HCT116 (cell line): ENCODE data around the gene TTLL10. TPM values are rescaled to one million over a fixed set of nuclear protein-coding genes. Genes with fewer than 3 reads are reported as not detected.
A peak's percentile ranks its signal among the peaks of the same experiment; 100 is the strongest.

Source experiments
- ATAC-seq: fragments of 200-7000 bp; cut with Tn5 transposase; 2 replicates; pipeline ENCODE4 v1.9.1; 2020; ENCODE audit warnings: mild to moderate bottlenecking, moderate library complexity
- BruUV-seq: library from RNA; stranded (reverse); fragments of 400-500 nt; replicated peaks from 2 replicates; lab custom pipeline; 2021; lab: Mats Ljungman, UMichigan
- CTCF ChIA-PET: fragments of 300-600 bp; sonication (Branson Sonifier 250); formaldehyde crosslinking; loops from one replicate; lab custom pipeline; 2021; ENCODE audit warnings: antibody characterized with exemption; lab: Charles Lee
- POLR2A ChIA-PET: fragments of 300-600, 350-600 bp; sonication (Branson Sonifier 250); formaldehyde crosslinking; loops from one replicate; lab custom pipeline; 2021; ENCODE audit warnings: antibody characterized with exemption; lab: Charles Lee
- RAD21 ChIA-PET, 2 experiments: fragments of 300-600 bp; sonication (Branson Sonifier 250); formaldehyde crosslinking; loops; one replicate each; lab custom pipeline; 2023; ENCODE audit warnings: low total read pairs in 2 of 2; ENCODE audit not compliant: uncharacterized antibody in 2 of 2, unreplicated experiment in 2 of 2, low non-redundant PET in 1 of 2; lab: Charles Lee
- DNase-seq: peaks from one replicate; pipeline ENCODE4 v3.0.0-alpha.2; 2010; ENCODE audit warnings: low read depth, low spot score
- H2AFZ ChIP-seq: fragments of 200-600 bp; shearing (Covaris generic), sonication (generic); 2 replicates; pipeline ENCODE4 v1.6.1; 2017; ENCODE audit warnings: low read depth, mixed run types, mixed read lengths, antibody characterized with exemption, low read length; ENCODE audit not compliant: poor library complexity, severe bottlenecking
- H3K27ac ChIP-seq: 2 replicates; pipeline ENCODE4 v1.5.1; 2012; ENCODE audit warnings: low read depth, low read length
- H3K27me3 ChIP-seq: fragments of 200-600 bp; sonication (generic); 2 replicates; pipeline ENCODE4 v1.6.1; 2016; ENCODE audit warnings: mixed run types, low read length, mixed read lengths; ENCODE audit not compliant: insufficient read depth
- H3K36me3 ChIP-seq, 2 experiments: fragments of 200-500 bp in 1 of 2; fragments of 200-600 bp in 1 of 2; sonication (Bioruptor generic) in 1 of 2; sonication (generic) in 1 of 2; 2 replicates each; pipeline versions ENCODE4 v1.5.1 to v1.6.1; 2014 to 2016; ENCODE audit warnings: low read length in 2 of 2, inconsistent platforms in 1 of 2, mixed read lengths in 1 of 2, mixed run types in 1 of 2; ENCODE audit not compliant: insufficient read depth in 2 of 2, control insufficient read depth in 1 of 2
- H3K4me1 ChIP-seq, 2 experiments: fragments of 200-600 bp in 1 of 2; sonication (generic) in 1 of 2; 2 replicates each; pipeline versions ENCODE4 v1.5.1 to v1.6.1; 2012 to 2017; ENCODE audit warnings: low read length in 2 of 2, inconsistent platforms in 1 of 2, mild to moderate bottlenecking in 1 of 2, mixed read lengths in 1 of 2, mixed run types in 1 of 2, moderate library complexity in 1 of 2; ENCODE audit not compliant: insufficient read depth in 2 of 2, control insufficient read depth in 1 of 2
- H3K4me2 ChIP-seq: fragments of 200-600 bp; sonication (generic); 2 replicates; pipeline ENCODE4 v1.6.1; 2017; ENCODE audit warnings: mixed run types, low read length, mixed read lengths
- H3K4me3 ChIP-seq, 2 experiments: fragments of 200-600 bp in 1 of 2; sonication (generic) in 1 of 2; replicated peaks in 1 of 2; 2 replicates each; pipeline ENCODE4 v1.5.1; 2011 to 2016; ENCODE audit warnings: low read length in 2 of 2, control low read depth in 1 of 2, low read depth in 1 of 2, mild to moderate bottlenecking in 1 of 2, mixed read lengths in 1 of 2, mixed run types in 1 of 2
- H3K79me2 ChIP-seq: fragments of 200-600 bp; sonication (generic); 2 replicates; pipeline ENCODE4 v1.6.1; 2017; ENCODE audit warnings: mild to moderate bottlenecking, mixed run types, low read length, moderate library complexity, mixed read lengths; ENCODE audit not compliant: insufficient read depth
- H3K9ac ChIP-seq: fragments of 200-600 bp; sonication (generic); 2 replicates; pipeline ENCODE4 v1.6.1; 2016; ENCODE audit warnings: low read length, mixed read lengths
- H3K9me2 ChIP-seq: fragments of 200-600 bp; sonication (generic), shearing (Covaris generic); 2 replicates; pipeline ENCODE4 v1.6.1; 2017; ENCODE audit warnings: mixed run types, mild to moderate bottlenecking, moderate library complexity; ENCODE audit not compliant: insufficient read depth
- H3K9me3 ChIP-seq, 2 experiments: fragments of 200-500 bp in 1 of 2; fragments of 200-600 bp in 1 of 2; sonication (Bioruptor generic) in 1 of 2; sonication (generic) in 1 of 2; 2 replicates each; pipeline ENCODE4 v1.6.1; 2014 to 2017; ENCODE audit warnings: low read length in 2 of 2, mixed read lengths in 2 of 2, inconsistent platforms in 1 of 2, low read depth in 1 of 2, mild to moderate bottlenecking in 1 of 2, mixed run types in 1 of 2, moderate library complexity in 1 of 2; ENCODE audit not compliant: control insufficient read depth in 1 of 2, insufficient read depth in 1 of 2
- H4K20me1 ChIP-seq: fragments of 200-600 bp; sonication (generic), shearing (Covaris generic); 2 replicates; pipeline ENCODE4 v1.6.1; 2017; ENCODE audit warnings: mixed run types, mild to moderate bottlenecking, moderate library complexity; ENCODE audit not compliant: insufficient read depth
- ATF3 ChIP-seq: IDR thresholded peaks from 2 replicates; pipeline ENCODE4 v1.6.1; 2012
- CTCF ChIP-seq, 3 experiments: fragments of 200-600 bp in 1 of 3; sonication (generic) in 1 of 3; IDR thresholded peaks in 2 of 3; conservative IDR thresholded peaks in 1 of 3; 2 replicates each; pipeline ENCODE4 v1.5.1; 2012 to 2017; ENCODE audit warnings: low read depth in 2 of 3, low read length in 2 of 3, antibody characterized with exemption in 1 of 3, borderline replicate concordance in 1 of 3, control low read depth in 1 of 3, mild to moderate bottlenecking in 1 of 3, mixed read lengths in 1 of 3, mixed run types in 1 of 3, moderate library complexity in 1 of 3; ENCODE audit not compliant: insufficient read depth in 1 of 3
- FOSL1 ChIP-seq: IDR thresholded peaks from 2 replicates; pipeline ENCODE4 v1.6.1; 2012; ENCODE audit warnings: low read depth
- JUND ChIP-seq: IDR thresholded peaks from 2 replicates; pipeline ENCODE4 v1.6.1; 2012
- POLR2A ChIP-seq: IDR thresholded peaks from 2 replicates; pipeline ENCODE4 v1.7.0; 2011; ENCODE audit warnings: borderline replicate concordance; ENCODE audit not compliant: insufficient read depth, insufficient read length; ENCODE audit errors: extremely low read depth
- RAD21 ChIP-seq: IDR thresholded peaks from 2 replicates; pipeline ENCODE4 v1.6.1; 2012; ENCODE audit warnings: low read depth, mild to moderate bottlenecking
- REST ChIP-seq: IDR thresholded peaks from 2 replicates; pipeline ENCODE4 v1.6.1; 2012; ENCODE audit warnings: low read depth
- SRF ChIP-seq: IDR thresholded peaks from 2 replicates; pipeline ENCODE4 v1.6.1; 2012; ENCODE audit warnings: low read depth
- ZNF274 ChIP-seq: fragments of 200-500 bp; sonication (Bioruptor generic); IDR thresholded peaks from 2 replicates; pipeline ENCODE4 v1.6.1; 2014; ENCODE audit warnings: mild to moderate bottlenecking, low read depth, low read length, inconsistent platforms
- intact Hi-C: fragments of 100-400 bp; cut with micrococcal nuclease; formaldehyde crosslinking; loops from 2 replicates; pipeline ENCODE4 v1.10.0; 2022
- total RNA-seq: library from RNA; stranded (reverse); gene quantifications from one replicate; pipeline ENCODE4 v1.2.1, GENCODE V29; 2021; ENCODE audit not compliant: unreplicated experiment

TTLL10 gene
- total RNA-seq, 1 experiment from 2014 or later: 0.10 TPM

- peaks cover 8% of the 10 kb centered on the region; the same call in 1 of the 2 replicates for H3K79me2 ChIP-seq
- H3K4me3 ChIP-seq: peak overlapping the region; percentile 6 to 50; a peak in 1 of 4 replicates
- DNase-seq: no peak
- H3K9me2 ChIP-seq: no peaks in the 10 kb centered on the region
- BruUV-seq: no TSS peak
- peak overlapping the region; percentile 64 for H3K27ac ChIP-seq
- ChIA-PET CTCF (no interaction called here), RAD21 (interaction anchor here in 1 of 2 experiments (0.7 kb wide), 1 partner anchor 19 kb away, joined by 4 read pairs; no protein-coding TSS in a partner anchor), POLR2A (no interaction called here)
- no peak for TF ChIP-seq CTCF (IDR thresholded peaks at IDR 0.05 in 2 of 3, conservative IDR thresholded peaks at IDR 0.05 in 1 of 3; ENCODE audit: borderline replicate concordance in 1 of 3, insufficient read depth in 1 of 3, low read depth in 2 of 3, low read length in 2 of 3)
- no peak for TF ChIP-seq ZNF274
- no peak for TF ChIP-seq REST
- no peak for TF ChIP-seq ATF3
- no peak for TF ChIP-seq POLR2A
- no peak for TF ChIP-seq RAD21
- TF ChIP-seq FOSL1: no peak
- TF ChIP-seq JUND: no peak
- TF ChIP-seq SRF: no peak
- peak overlapping the region; percentile 97 for H3K4me2 ChIP-seq
- ATAC-seq: no peak
- H3K4me1 ChIP-seq: peaks cover 30 to 38% of the 10 kb centered on the region in 2 experiments
- intact Hi-C loops: loop anchor here (5.0 kb wide), 1 partner anchor 47 kb away; no protein-coding TSS in a partner anchor
- no peaks in the 10 kb centered on the region for H3K9me3 ChIP-seq
- H4K20me1 ChIP-seq: no peaks in the 10 kb centered on the region
- H3K27me3 ChIP-seq: no peaks in the 10 kb centered on the region
- peak overlapping the region; percentile 59 for H3K9ac ChIP-seq
- H3K36me3 ChIP-seq: no peaks in the 10 kb centered on the region
- H2AFZ ChIP-seq: no peak overlapping the region
These were observed 35.2 kb downstream of the TTLL10 start for GRCh38 chr1:1208713-1209433.
